GM21529 (cell line): Measurements from ENCODE around the gene TMEM273.

Experiments
- ATAC-seq: cut with Tn5 transposase; IDR thresholded peaks from one replicate; pipeline ENCODE4 v1.9.1; 2021; ENCODE audit not compliant: unreplicated experiment

The TMEM273 gene

GRCh38 chr10:49165821-49166483 lies 22.2 kb downstream of the TMEM273 start:
- no peak for ATAC-seq

GRCh38 chr10:49165259-49165658 lies 22.9 kb downstream of the TMEM273 start:
- no peak for ATAC-seq

GRCh38 chr10:49164559-49165188 lies 23.5 kb downstream of the TMEM273 start:
- ATAC-seq = peak; percentile 95

GRCh38 chr10:49163741-49164140 lies 24.4 kb downstream of the TMEM273 start:
- no peak for ATAC-seq

- no peak for ATAC-seq
Observed at GRCh38 chr10:49162761-49163310, 25.4 kb downstream of the TMEM273 start.

- ATAC-seq = no peak
Observed at GRCh38 chr10:49162063-49162462, 26.1 kb downstream of the TMEM273 start.

GRCh38 chr10:49161411-49161997 lies 26.7 kb downstream of the TMEM273 start:
- ATAC-seq = no peak

- ATAC-seq = no peak
Observed at GRCh38 chr10:49160814-49161213, 27.4 kb downstream of the TMEM273 start.

GRCh38 chr10:49160110-49160509 lies 28.1 kb downstream of the TMEM273 start:
- ATAC-seq = no peak

GRCh38 chr10:49158915-49159314 lies 29.3 kb downstream of the TMEM273 start:
- ATAC-seq = no peak

- no peak for ATAC-seq
Observed at GRCh38 chr10:49158404-49158803, 29.8 kb downstream of the TMEM273 start.

- no peak for ATAC-seq
Observed at GRCh38 chr10:49157229-49157628, 31.0 kb downstream of the TMEM273 start.

- ATAC-seq = no peak
Observed at GRCh38 chr10:49154641-49155040, 33.5 kb downstream of the TMEM273 start.

GRCh38 chr10:49153971-49154370 lies 34.2 kb downstream of the TMEM273 start:
- no peak for ATAC-seq

GRCh38 chr10:49153115-49153514 lies 35.1 kb downstream of the TMEM273 start:
- no peak for ATAC-seq

GRCh38 chr10:49152663-49153062 lies 35.5 kb downstream of the TMEM273 start:
- no peak for ATAC-seq

- no peak for ATAC-seq
Observed at GRCh38 chr10:49152037-49152436, 36.2 kb downstream of the TMEM273 start.

- ATAC-seq = no peak
Observed at GRCh38 chr10:49151481-49151880, 36.7 kb downstream of the TMEM273 start.

- no peak for ATAC-seq
Observed at GRCh38 chr10:49151025-49151445, 37.2 kb downstream of the TMEM273 start.

- no peak for ATAC-seq
Observed at GRCh38 chr10:49150426-49150825, 37.8 kb downstream of the TMEM273 start.

- ATAC-seq = no peak
Observed at GRCh38 chr10:49149881-49150280, 38.3 kb downstream of the TMEM273 start.

GRCh38 chr10:49144058-49144720 lies 44.0 kb downstream of the TMEM273 start:
- ATAC-seq = no peak
